Panc1 (cell line): ENCODE data around the gene DLGAP1. TPM values are rescaled to one million over a fixed set of nuclear protein-coding genes. Genes with fewer than 3 reads are reported as not detected.

ENCODE experiments used
- ATAC-seq: fragments of 200-7000 bp; cut with Tn5 transposase; 2 replicates; pipeline ENCODE4 v1.9.1; 2020; ENCODE audit warnings: mild to moderate bottlenecking, moderate library complexity
- BruUV-seq: library from RNA; stranded (reverse); fragments of 400-500 nt; replicated peaks from 2 replicates; lab custom pipeline; 2021; lab: Mats Ljungman, UMichigan
- CTCF ChIA-PET: fragments of 300-600 bp; sonication (Branson Sonifier 250); formaldehyde crosslinking; loops from one replicate; lab custom pipeline; 2022; ENCODE audit warnings: antibody characterized with exemption; lab: Charles Lee
- POLR2A ChIA-PET: fragments of 300-600 bp; sonication (Branson Sonifier 250); formaldehyde crosslinking; loops from one replicate; lab custom pipeline; 2022; ENCODE audit warnings: antibody characterized with exemption; lab: Charles Lee
- DNase-seq: peaks from one replicate; pipeline ENCODE4 v3.0.0-alpha.2; 2010; ENCODE audit warnings: low read depth, low spot score
- H3K27ac ChIP-seq: 2 replicates; pipeline ENCODE4 v1.5.1; 2011; ENCODE audit warnings: mild to moderate bottlenecking, low read length, inconsistent platforms
- H3K27me3 ChIP-seq: fragments of 200-500 bp; sonication (Bioruptor generic); 2 replicates; pipeline ENCODE4 v1.6.0; 2014; ENCODE audit warnings: low read length, inconsistent platforms; ENCODE audit not compliant: control insufficient read depth, insufficient read depth
- H3K36me3 ChIP-seq: fragments of 200-500 bp; sonication (Bioruptor generic); 2 replicates; pipeline ENCODE4 v1.5.1; 2014; ENCODE audit warnings: inconsistent platforms, mild to moderate bottlenecking, low read length, moderate library complexity; ENCODE audit not compliant: control insufficient read depth, insufficient read depth
- H3K4me1 ChIP-seq: 2 replicates; pipeline ENCODE4 v1.5.1; 2011; ENCODE audit warnings: inconsistent platforms, mild to moderate bottlenecking, low read length, moderate library complexity; ENCODE audit not compliant: control insufficient read depth, insufficient read depth
- H3K4me3 ChIP-seq, 2 experiments: 2 replicates each; pipeline ENCODE4 v1.5.1; 2011 to 2012; ENCODE audit warnings: low read depth in 2 of 2, low read length in 2 of 2, mild to moderate bottlenecking in 2 of 2, inconsistent platforms in 1 of 2, moderate library complexity in 1 of 2
- H3K9me3 ChIP-seq: fragments of 200-500 bp; sonication (Bioruptor generic); 2 replicates; pipeline ENCODE4 v1.5.1; 2014; ENCODE audit warnings: low read depth, mild to moderate bottlenecking, inconsistent platforms, low read length, moderate library complexity; ENCODE audit not compliant: control insufficient read depth, insufficient read depth
- POLR2AphosphoS5 ChIP-seq: IDR thresholded peaks from 2 replicates; pipeline ENCODE4 v1.6.1; 2012; ENCODE audit warnings: mild to moderate bottlenecking, low read depth, low read length, moderate library complexity
- TCF7L2 ChIP-seq: IDR thresholded peaks from 2 replicates; pipeline ENCODE4 v1.6.1; 2011; ENCODE audit warnings: mild to moderate bottlenecking, low read depth, low read length, inconsistent platforms
- in situ Hi-C: cut with HindIII; loops from 2 replicates; pipeline ENCODE4 v1.10.0; 2016; ENCODE audit warnings: low sequenced_read_pairs, low pct_unique_long_range_greater_than_20kb
- intact Hi-C: fragments of 100-400 bp; cut with micrococcal nuclease; formaldehyde crosslinking; loops from one replicate; pipeline ENCODE4 v1.10.0; 2022; ENCODE audit not compliant: unreplicated experiment
- total RNA-seq: library from RNA; stranded (reverse); gene quantifications from one replicate; pipeline ENCODE4 v1.2.1, GENCODE V29; 2021; ENCODE audit not compliant: unreplicated experiment
- TF ChIP-seq, protein P1 (sequence below), 2 experiments: IDR thresholded peaks; 2 replicates each; pipeline ENCODE4 v1.6.1; 2011 to 2012; ENCODE audit warnings: low read depth in 2 of 2, control low read depth in 1 of 2, low read length in 1 of 2, mild to moderate bottlenecking in 1 of 2, moderate library complexity in 1 of 2; ENCODE audit not compliant: insufficient read depth in 1 of 2

DLGAP1 gene
- total RNA-seq, 1 experiment from 2014 or later = 1.8 TPM

DNA sequence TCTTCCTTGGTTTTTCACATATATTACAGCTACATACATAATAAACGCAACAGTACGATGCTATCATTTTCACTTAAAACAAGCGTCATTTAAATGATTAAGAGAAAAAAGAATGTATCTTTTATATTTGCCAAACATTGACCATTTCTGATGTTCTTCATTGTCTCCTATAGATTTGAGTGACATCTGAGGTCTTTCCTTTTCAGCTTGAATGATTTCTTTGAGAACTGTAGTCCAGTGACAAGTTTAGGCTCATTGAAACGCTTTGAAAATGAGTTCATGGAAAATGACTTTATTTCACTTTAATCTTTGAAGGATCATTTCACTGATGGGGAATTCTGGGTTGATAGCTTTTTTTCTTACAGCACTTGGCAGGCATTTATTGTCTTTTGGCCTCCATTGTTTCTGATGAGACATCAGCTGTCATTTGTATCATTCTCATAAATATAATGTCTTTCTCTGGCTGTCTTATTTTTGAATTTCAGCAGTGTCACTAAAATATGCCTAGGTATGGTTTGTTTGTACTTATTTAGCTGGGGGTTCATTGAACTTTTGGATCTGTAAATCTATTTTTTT is 994.2 kb downstream of the DLGAP1 start:
- Histone ChIP-seq H3K9me3 (no peaks in the 10 kb centered on the region; the same call in 1 of the 2 replicates), H3K27ac (peak overlapping the region; percentile 100), H3K4me3 (no peak overlapping the region), H3K36me3 (peaks cover 36% of the 10 kb centered on the region), H3K4me1 (peaks cover 76% of the 10 kb centered on the region), H3K27me3 (no peaks in the 10 kb centered on the region)
- in situ Hi-C loops (no loop called here), intact Hi-C loops (no loop called here)
- no peak for TF ChIP-seq POLR2AphosphoS5
- TF ChIP-seq, protein P1, sequence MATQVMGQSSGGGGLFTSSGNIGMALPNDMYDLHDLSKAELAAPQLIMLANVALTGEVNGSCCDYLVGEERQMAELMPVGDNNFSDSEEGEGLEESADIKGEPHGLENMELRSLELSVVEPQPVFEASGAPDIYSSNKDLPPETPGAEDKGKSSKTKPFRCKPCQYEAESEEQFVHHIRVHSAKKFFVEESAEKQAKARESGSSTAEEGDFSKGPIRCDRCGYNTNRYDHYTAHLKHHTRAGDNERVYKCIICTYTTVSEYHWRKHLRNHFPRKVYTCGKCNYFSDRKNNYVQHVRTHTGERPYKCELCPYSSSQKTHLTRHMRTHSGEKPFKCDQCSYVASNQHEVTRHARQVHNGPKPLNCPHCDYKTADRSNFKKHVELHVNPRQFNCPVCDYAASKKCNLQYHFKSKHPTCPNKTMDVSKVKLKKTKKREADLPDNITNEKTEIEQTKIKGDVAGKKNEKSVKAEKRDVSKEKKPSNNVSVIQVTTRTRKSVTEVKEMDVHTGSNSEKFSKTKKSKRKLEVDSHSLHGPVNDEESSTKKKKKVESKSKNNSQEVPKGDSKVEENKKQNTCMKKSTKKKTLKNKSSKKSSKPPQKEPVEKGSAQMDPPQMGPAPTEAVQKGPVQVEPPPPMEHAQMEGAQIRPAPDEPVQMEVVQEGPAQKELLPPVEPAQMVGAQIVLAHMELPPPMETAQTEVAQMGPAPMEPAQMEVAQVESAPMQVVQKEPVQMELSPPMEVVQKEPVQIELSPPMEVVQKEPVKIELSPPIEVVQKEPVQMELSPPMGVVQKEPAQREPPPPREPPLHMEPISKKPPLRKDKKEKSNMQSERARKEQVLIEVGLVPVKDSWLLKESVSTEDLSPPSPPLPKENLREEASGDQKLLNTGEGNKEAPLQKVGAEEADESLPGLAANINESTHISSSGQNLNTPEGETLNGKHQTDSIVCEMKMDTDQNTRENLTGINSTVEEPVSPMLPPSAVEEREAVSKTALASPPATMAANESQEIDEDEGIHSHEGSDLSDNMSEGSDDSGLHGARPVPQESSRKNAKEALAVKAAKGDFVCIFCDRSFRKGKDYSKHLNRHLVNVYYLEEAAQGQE (IDR thresholded peaks at IDR 0.05; ENCODE audit: insufficient read depth in 1 of 2, low read depth in 2 of 2, low read length in 1 of 2) = 0 out of 4 replicates have a peak, but pooled peaks of 1 of the 2 experiments have one; percentile 9
- CTCF ChIA-PET = interaction anchor here (0.6 to 0.9 kb wide), 3 partner anchors 149 to 205 kb away, joined by 3 to 4 read pairs (median 3); no protein-coding TSS in a partner anchor
- POLR2A ChIA-PET = interaction anchor here (0.9 kb wide), 1 partner anchor 142 kb away, joined by 3 read pairs; no protein-coding TSS in a partner anchor
- no peak for DNase-seq
- BruUV-seq = no TSS peak
- no peak for ATAC-seq

DNA sequence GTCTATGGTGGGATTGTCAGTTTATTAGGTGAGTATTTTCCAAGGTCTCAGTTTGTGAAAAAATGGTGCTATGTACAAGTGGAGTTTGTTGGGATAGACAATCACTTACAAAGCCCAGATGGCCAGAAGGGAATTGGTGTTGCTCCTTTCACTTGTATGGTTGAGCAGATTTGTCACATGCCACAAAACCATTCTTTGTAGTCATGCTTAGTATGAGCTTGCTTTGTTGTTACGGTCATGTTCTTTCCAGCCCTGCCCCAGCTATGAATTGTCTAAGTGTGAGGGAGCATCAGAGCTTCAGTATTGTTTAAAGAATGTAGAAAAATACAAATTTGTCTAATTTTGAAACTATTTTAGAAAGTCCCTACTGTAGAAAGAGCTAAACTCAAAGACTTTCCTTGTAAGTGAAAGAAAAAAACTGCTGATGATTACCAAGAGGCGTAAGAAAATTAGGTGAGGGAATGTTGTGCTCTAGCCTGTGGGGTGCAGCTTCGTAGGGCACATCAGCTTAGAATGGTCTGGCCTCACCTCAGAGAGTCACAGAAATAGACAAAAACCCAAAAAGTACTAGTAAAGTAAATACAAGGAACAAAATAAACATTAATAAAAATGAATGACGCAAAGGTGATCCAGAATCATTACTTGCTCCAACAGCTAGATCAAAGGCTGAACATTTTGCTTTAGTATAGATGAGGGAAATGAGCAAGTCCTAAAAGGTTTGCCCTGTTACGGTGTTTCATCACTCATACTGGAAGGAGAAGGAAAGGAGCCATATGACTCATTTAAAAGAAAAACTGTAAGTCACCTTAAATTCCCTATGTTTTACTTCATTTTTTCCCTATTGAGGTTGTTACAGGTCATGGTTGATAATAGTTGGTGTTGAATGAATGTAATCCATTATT is 995.9 kb downstream of the DLGAP1 start:
- peak; percentile 28 for ATAC-seq
- peak overlapping the region in 1 of 2 experiments; percentile 9; a peak in 1 of 4 replicates for H3K4me3 ChIP-seq
- no peaks in the 10 kb centered on the region for H3K27me3 ChIP-seq
- POLR2A ChIA-PET = interaction anchor here (0.7 to 1.2 kb wide), 6 partner anchors 9 to 1992 kb away, joined by 3 to 7 read pairs (median 4); no protein-coding TSS in a partner anchor
- in situ Hi-C loops = no loop called here
- peak overlapping the region; percentile 100 for H3K27ac ChIP-seq
- H3K4me1 ChIP-seq = peaks cover 83% of the 10 kb centered on the region
- H3K9me3 ChIP-seq = no peaks in the 10 kb centered on the region; the same call in 1 of the 2 replicates
- intact Hi-C loops = loop anchor here (5.0 kb wide), 1 partner anchor 38 kb away; no protein-coding TSS in a partner anchor
- TF ChIP-seq TCF7L2 = peak; percentile 86
- TF ChIP-seq POLR2AphosphoS5 = peak; percentile 62; the same call in 1 of the 2 replicates
- TF ChIP-seq, protein P1 (IDR thresholded peaks at IDR 0.05; ENCODE audit: insufficient read depth in 1 of 2, low read depth in 2 of 2, low read length in 1 of 2) = no peak
- no TSS peak for BruUV-seq
- no peak for DNase-seq
- CTCF ChIA-PET = interaction anchor here (2.0 kb wide), 1 partner anchor 127 kb away, joined by 5 read pairs; no protein-coding TSS in a partner anchor
- H3K36me3 ChIP-seq = peaks cover 41% of the 10 kb centered on the region
